ENCODE data around the gene MAGI1.

DNA sequence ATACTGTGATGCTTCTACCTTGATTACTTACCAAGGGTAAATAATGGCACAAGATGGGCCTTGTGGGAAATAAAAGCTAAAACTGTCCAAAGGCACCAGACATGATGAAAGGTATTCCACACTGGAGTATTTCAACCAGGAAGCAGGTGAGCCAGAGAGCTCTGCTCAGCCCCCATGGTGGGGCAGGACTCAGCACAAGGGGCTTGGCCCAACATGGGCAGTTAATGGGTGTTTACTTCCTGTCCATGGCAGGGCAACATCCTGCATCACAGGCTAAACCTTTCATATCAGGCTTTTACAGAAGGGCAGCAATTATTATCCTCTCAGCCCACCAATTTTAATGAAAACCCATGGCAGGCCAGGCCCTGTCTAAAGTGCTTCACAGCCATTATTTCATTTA lies 38.2 kb downstream of the MAGI1 start:
- TF ChIP-seq CTCF (conservative IDR thresholded peaks at IDR 0.05 in 1 of 2, IDR thresholded peaks at IDR 0.05 in 1 of 2; ENCODE audit: low read depth in 1 of 2, low read length in 2 of 2) (no peak), EZH2 (IDR thresholded peaks at IDR 0.05; ENCODE audit: low read length, missing control alignments) (no peak)
